SH-SY5Y (cell line): ENCODE results near the gene ENOX1.

Experiments used
- GATA2 ChIP-seq: IDR thresholded peaks from 2 replicates; pipeline ENCODE4 v1.6.1; 2011; ENCODE audit warnings: mild to moderate bottlenecking, low read depth, low read length
- GATA3 ChIP-seq: IDR thresholded peaks from 2 replicates; pipeline ENCODE4 v1.6.1; 2011; ENCODE audit warnings: low read depth, mild to moderate bottlenecking, low read length, moderate library complexity

DNA sequence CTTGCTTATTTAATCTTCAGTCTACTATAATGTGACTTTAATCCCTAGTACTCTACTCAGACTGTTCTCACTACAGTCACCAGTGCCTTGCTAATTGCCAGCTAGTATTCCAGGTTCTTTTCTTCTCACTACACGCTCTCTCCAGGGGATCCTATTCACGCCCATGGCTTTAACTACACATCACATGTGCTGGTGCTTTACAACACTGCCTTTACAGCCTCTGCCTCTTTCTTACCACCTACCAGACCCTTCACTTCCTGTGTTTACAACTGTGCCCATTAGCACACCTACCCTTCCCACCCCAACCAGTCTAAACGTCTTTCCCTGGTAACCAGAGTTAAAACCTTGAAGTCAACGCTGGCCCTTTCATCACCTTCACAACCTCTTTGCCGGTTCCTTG lies 513.9 kb downstream of the ENOX1 start:
- TF ChIP-seq GATA2 (no peak), GATA3 (no peak)
